ENCODE results near the gene FHIT. TPM values are rescaled to one million over a fixed set of nuclear protein-coding genes. Genes with fewer than 3 reads are reported as not detected.

The FHIT gene
- total RNA-seq, 1 donor, result 4.8 TPM

GRCh38 chr3:60101621-60102020, 1149.6 kb downstream of the FHIT start:
- no peak for DNase-seq (ENCODE audit: low read depth in 2 of 3, low spot score in 2 of 3)

- no peak for DNase-seq (ENCODE audit: low read depth in 2 of 3, low spot score in 2 of 3)
Measured at GRCh38 chr3:60096403-60096802, 1154.8 kb downstream of the FHIT start.

DNA sequence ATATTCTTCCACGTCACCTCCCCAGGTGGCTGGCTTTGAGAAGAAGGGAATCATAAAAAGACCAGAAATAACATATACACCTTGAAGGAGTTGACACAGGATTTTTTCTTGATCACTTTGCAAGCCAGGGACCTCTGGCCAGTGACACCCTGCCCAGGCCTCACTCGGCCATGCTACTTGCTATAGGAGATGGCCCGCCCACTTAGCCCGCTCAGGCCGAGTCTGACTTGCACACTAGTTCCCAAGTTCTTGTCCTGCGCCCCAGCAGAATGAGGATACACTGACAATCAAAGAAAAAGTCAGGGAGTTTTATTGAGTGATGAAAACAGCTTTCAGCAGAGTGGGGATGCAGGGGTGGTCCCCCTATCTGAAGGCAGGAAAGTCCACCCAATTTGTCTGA, 1155.3 kb downstream of the FHIT start:
- DNase-seq (ENCODE audit: low read depth in 2 of 3, low spot score in 2 of 3), result no peak

GRCh38 chr3:60095516-60095915, 1155.7 kb downstream of the FHIT start:
- peak in 2 of 3 donors; percentile 38 to 85 for DNase-seq (ENCODE audit: low read depth in 2 of 3, low spot score in 2 of 3)

DNA sequence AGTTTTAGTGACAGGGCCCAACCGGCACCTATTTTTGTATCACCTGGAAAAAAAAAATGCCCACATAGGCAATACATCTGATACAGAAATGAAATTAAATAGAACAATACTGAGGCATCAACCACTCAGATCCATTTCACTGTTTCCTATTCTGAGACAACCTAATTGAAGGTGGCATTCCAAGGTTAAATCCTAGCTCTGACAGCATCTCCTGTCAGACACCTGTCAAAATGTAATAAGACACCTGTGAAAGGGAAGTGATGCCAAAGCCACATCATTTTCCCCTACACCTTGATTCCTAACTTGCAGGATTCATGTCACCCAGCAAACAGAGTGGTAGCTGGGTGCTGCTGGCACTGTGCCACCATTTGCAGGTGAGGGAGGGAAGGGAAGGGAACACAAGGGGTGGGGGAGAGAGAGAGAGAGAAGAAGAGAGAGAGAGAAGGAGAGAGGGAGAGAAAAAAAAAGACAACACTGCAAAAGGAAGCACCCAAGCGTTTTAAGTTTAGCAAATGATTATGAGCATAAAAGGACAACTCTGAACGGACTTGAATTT, 1156.8 kb downstream of the FHIT start:
- no peak for DNase-seq (ENCODE audit: low read depth in 2 of 3, low spot score in 2 of 3)

GRCh38 chr3:60090548-60090947, 1160.7 kb downstream of the FHIT start:
- DNase-seq (ENCODE audit: low read depth in 2 of 3, low spot score in 2 of 3), result no peak

DNA sequence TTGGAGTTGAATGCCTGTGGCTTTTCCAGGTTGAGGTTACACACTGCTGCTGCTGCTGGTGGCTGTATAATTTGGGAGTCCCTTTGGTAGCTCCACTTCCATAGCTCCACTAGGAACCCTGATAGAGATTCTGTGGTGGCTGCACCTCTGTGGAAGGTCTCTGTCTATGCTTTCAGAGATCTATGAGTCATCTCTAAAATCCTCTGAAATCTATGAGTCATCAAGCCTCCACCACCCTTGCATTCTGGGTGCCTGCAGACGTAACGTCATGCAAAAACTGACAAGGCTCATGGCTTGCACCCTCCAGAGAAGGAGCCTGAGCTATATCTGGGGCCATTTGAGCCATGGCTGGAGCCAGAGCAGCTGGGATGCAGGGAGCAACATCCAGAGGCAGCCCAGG, 1164.4 kb downstream of the FHIT start:
- DNase-seq (ENCODE audit: low read depth in 2 of 3, low spot score in 2 of 3), result no peak

DNA sequence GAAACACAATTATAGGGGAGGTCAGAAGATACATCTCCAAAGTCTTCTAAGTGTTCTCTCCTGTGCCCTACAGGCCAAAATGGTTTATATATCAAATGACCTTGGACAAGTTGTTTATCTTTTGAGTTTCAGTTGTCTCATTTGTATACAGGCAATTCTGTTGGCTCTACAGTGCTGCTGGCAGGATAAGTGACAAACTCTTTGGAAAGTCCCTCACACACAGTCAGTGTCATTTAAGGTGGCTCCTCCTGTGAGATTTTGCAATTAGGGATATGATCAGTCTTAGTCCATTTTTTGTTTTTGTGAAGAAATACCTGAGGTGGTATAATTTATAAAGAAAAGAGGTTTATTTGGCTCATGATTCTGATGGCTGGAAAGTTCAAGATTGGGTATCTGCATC, 1165.6 kb downstream of the FHIT start:
- no peak for DNase-seq (ENCODE audit: low read depth in 2 of 3, low spot score in 2 of 3)

DNA sequence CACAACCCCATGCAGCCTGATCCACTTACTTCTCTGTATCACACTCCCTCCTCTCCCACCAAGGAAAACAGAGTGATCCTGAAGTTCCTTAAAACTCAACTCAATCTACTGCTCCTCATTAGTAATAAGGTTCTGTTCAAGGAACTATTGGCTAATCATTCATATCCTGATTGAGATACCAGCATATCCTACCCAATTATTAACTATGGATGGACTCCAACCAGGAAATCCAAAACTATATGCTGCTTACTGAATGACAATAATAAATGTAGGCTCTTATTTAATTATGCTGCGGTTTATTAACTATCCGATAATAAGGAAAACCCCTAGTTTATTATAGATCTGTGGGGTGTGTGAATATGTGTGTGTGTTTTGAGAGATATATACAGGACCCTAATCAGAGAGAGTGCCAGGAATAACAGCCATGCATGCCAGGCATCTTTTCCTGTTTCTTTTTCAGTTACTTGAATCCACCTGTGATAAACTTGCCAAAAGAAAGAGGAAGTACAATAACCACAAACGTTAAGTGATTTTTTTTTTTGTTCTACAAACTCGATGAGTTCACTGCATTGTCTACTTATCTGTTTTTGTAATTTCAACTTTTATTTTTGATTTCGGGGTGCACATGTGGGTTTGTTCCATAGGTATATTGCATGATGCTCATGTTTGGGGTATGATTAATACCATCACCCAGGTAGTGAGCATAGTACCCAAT, 1169.7 kb downstream of the FHIT start:
- DNase-seq (ENCODE audit: low read depth in 2 of 3, low spot score in 2 of 3), result peak in 2 of 3 donors; percentile 40 to 85

DNA sequence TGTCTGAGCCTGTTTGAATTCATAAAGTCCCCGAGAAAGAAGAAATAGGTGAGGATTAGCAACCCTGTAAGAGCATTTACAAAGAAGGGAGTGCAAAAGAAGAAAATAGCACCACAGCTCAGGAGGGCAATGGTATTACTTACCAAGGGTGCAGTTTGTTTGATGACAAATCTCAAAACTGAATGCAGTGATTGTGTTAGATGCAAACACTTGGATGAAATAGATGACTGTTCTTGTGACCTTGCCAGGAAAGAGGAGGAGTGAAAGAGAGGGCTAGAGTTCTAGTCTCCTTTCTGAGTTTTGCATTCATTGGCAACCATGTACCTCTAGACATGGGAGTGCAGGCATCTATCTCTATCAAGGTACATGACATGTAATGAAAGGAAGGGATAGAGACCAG, 1170.6 kb downstream of the FHIT start:
- DNase-seq (ENCODE audit: low read depth in 2 of 3, low spot score in 2 of 3), result no peak

DNA sequence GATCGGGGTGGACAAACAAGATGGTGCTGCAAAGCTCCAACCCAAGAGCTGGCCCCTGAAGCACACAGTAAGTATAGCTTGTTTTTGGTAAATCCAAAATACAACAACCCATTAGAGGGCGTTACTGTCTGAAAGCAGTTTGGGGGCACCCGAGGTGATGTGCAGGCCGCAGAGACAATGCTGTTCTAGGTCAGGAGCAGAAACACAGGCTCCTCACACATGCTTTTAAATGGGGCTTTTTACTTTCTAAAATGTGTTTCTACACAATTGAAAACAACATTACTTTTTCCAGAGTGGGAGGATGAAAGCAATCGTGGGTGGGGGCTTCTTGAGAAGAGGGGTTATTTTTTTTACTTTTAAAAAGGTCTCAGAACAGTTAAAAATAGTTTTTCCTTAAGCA, 1172.2 kb downstream of the FHIT start:
- DNase-seq (ENCODE audit: low read depth in 2 of 3, low spot score in 2 of 3), result no peak

GRCh38 chr3:60076331-60076730, 1174.9 kb downstream of the FHIT start:
- peak in 1 of 3 donors; percentile 36 for DNase-seq (ENCODE audit: low read depth in 2 of 3, low spot score in 2 of 3)

GRCh38 chr3:60073942-60074341, 1177.3 kb downstream of the FHIT start:
- no peak for DNase-seq (ENCODE audit: low read depth in 2 of 3, low spot score in 2 of 3)

GRCh38 chr3:60073228-60073627, 1178.0 kb downstream of the FHIT start:
- DNase-seq (ENCODE audit: low read depth in 2 of 3, low spot score in 2 of 3), result no peak

DNA sequence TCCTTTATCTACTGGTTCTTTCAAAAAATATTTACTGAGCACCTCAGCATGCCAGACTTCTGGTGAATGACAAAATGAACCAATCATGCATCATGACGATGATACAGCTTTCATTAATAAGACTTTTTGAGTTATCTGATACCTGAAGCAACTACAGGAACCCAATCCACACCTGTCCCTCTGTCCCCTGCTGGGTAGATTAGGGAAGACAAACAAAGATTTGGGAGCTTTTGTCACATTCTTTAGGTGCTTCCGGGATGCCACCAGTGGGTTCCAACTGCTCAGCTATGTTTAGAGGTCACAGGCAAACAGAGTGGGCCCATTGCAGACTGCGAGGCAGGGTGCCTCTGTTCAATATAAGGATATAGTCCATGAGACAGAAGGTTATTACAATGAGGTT, 1180.9 kb downstream of the FHIT start:
- DNase-seq (ENCODE audit: low read depth in 2 of 3, low spot score in 2 of 3), result no peak

DNA sequence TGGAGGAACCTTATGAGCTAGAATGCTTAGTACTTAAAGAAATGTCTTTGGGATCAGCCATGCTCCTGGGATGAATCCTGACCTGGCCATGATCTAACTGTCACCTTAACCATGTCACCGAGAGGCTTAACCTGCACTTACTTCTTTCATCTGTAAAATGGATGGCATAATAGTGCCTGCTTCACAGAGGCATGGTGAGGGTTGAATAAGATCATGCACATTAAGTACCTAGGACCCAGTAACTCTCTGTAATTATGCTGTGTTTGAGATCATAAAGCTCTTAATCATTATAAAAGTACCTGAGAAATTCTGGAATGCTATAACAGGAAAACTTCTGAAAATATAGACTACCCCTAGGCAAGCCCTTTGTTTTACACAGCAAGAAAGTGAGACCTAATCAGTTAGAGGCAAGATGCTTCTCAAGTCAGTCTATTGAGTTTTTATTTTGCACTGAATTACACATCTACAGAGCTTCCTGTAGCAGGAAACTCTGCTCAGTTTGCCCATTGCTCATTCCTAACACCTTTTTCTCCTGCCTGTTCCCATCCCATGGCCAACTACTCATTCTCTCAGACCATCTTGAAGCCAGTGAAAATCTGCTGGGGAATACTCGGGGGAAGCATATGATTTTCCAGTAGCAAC, 1185.9 kb downstream of the FHIT start:
- DNase-seq (ENCODE audit: low read depth in 2 of 3, low spot score in 2 of 3), result no peak

- peak in 1 of 3 donors; percentile 8 for DNase-seq (ENCODE audit: low read depth in 2 of 3, low spot score in 2 of 3)
Measured at GRCh38 chr3:60064210-60065178, 1186.8 kb downstream of the FHIT start.

GRCh38 chr3:60056404-60056803, 1194.8 kb downstream of the FHIT start:
- peak in 2 of 3 donors; percentile 26 to 83 for DNase-seq (ENCODE audit: low read depth in 2 of 3, low spot score in 2 of 3)

- no peak for DNase-seq (ENCODE audit: low read depth in 2 of 3, low spot score in 2 of 3)
Measured at GRCh38 chr3:60055765-60056164, 1195.5 kb downstream of the FHIT start.

DNA sequence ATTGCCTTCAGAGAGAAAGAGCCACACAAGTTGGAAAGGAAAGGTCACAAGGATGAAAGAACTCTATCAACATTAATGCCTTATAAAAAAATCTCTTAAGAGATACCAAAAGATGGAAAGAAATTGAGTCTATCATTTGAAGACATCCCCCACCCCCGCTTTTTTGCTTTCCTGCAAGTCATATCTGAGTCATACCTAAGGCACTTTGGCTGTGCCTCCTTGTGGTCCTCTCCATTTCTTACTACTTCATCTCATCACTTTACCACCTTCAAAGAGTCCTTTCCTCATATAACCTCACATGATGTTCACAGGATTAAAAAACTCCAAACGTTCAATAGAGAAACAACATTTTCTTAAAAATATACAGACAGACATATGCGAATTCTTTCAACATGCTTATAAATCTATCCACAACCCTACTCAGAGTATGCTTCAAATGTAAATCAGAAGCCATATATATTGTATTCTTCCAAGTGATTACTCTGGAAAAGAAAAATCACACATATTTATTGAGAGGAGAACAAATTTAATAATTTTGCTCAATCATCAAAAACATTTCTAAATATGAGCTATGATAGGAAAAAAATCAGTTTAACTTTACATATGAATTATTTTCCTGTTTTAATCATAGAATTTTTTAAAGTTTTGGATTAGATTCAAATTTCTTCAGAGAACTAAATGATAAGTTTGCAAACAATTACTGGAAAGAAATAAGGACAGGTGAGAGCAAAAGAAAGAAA, 1197.6 kb downstream of the FHIT start:
- peak in 1 of 3 donors; percentile 7 for DNase-seq (ENCODE audit: low read depth in 2 of 3, low spot score in 2 of 3)

Data from hematopoietic multipotent progenitor cell (in vitro differentiated cells).